GM23338 (cell line): ENCODE results near the gene FGF9. TPM values are rescaled to one million over a fixed set of nuclear protein-coding genes. Genes with fewer than 3 reads are reported as not detected.

Experiments used
- ATAC-seq: fragments of 200-7000 bp; cut with Tn5 transposase; 3 replicates; pipeline ENCODE4 v1.9.1; 2020
- DNase-seq: peaks from one replicate; pipeline ENCODE4 v3.0.0-alpha.2; 2015; ENCODE audit warnings: low spot score
- H2AFZ ChIP-seq: fragments of 200-600 bp; sonication (generic); 2 replicates; pipeline ENCODE4 v1.8.0; 2016; ENCODE audit warnings: antibody characterized with exemption, mild to moderate bottlenecking, moderate library complexity
- H3F3A ChIP-seq: fragments of 200-600 bp; sonication (generic); replicated peaks from 2 replicates; pipeline ENCODE4 v1.8.0; 2017; ENCODE audit warnings: antibody characterized with exemption, mixed run types, low read depth
- H3K27ac ChIP-seq: fragments of 200-600 bp; sonication (generic); 2 replicates; pipeline ENCODE4 v1.6.1; 2016; ENCODE audit warnings: low read depth
- H3K27me3 ChIP-seq: fragments of 200-600 bp; sonication (generic); 2 replicates; pipeline ENCODE4 v1.8.0; 2016; ENCODE audit warnings: mild to moderate bottlenecking, mixed run types, moderate library complexity; ENCODE audit not compliant: insufficient read depth
- H3K36me3 ChIP-seq: fragments of 200-600 bp; sonication (generic); 2 replicates; pipeline ENCODE4 v1.8.0; 2016; ENCODE audit warnings: mild to moderate bottlenecking; ENCODE audit not compliant: insufficient read depth
- H3K4me1 ChIP-seq: fragments of 200-600 bp; sonication (generic); 2 replicates; pipeline ENCODE4 v1.8.0; 2016; ENCODE audit warnings: mild to moderate bottlenecking, moderate library complexity; ENCODE audit not compliant: insufficient read depth
- H3K4me2 ChIP-seq: fragments of 200-600 bp; sonication (generic); 2 replicates; pipeline ENCODE4 v1.7.1; 2017; ENCODE audit warnings: mixed run types
- H3K4me3 ChIP-seq: fragments of 200-600 bp; sonication (generic); 2 replicates; pipeline ENCODE4 v1.6.1; 2016; ENCODE audit warnings: mixed run types
- H3K79me2 ChIP-seq: fragments of 200-600 bp; sonication (generic); replicated peaks from 2 replicates; pipeline ENCODE4 v1.8.0; 2017; ENCODE audit warnings: mild to moderate bottlenecking; ENCODE audit not compliant: insufficient read depth
- H3K9me2 ChIP-seq: fragments of 200-600 bp; sonication (generic); 2 replicates; pipeline ENCODE4 v1.8.0; 2017; ENCODE audit not compliant: insufficient read depth
- H4K20me1 ChIP-seq: fragments of 200-600 bp; sonication (generic); replicated peaks from 2 replicates; pipeline ENCODE4 v1.8.0; 2017; ENCODE audit warnings: mild to moderate bottlenecking; ENCODE audit not compliant: insufficient read depth
- H3K27ac Mint-ChIP-seq: 2 replicates; pipeline ENCODE4 v1.8.0; 2020; ENCODE audit warnings: inconsistent platforms, mild to moderate bottlenecking, moderate library complexity, mixed read lengths
- H3K27me3 Mint-ChIP-seq: 3 replicates; pipeline ENCODE4 v1.8.0; 2022; ENCODE audit warnings: low read depth, mild to moderate bottlenecking, moderate library complexity, mixed read lengths, inconsistent platforms; ENCODE audit not compliant: insufficient read depth, poor library complexity
- H3K36me3 Mint-ChIP-seq: 3 replicates; pipeline ENCODE4 v1.8.0; 2021; ENCODE audit warnings: low read depth, mild to moderate bottlenecking, inconsistent platforms, moderate library complexity, mixed read lengths
- H3K4me1 Mint-ChIP-seq: 3 replicates; pipeline ENCODE4 v1.8.0; 2020; ENCODE audit warnings: mild to moderate bottlenecking, inconsistent platforms, mixed read lengths
- H3K4me3 Mint-ChIP-seq: 3 replicates; pipeline ENCODE4 v1.8.0; 2021; ENCODE audit warnings: moderate library complexity, mild to moderate bottlenecking, inconsistent platforms, mixed read lengths
- H3K9me3 Mint-ChIP-seq: 3 replicates; pipeline ENCODE4 v1.8.0; 2020; ENCODE audit warnings: moderate library complexity, mild to moderate bottlenecking, inconsistent platforms, mixed read lengths
- CREB1 ChIP-seq: fragments of 250-450 bp; sonication (Bioruptor Pico); IDR thresholded peaks from 2 replicates; pipeline ENCODE4 v1.5.0; 2020; ENCODE audit warnings: low read depth, mild to moderate bottlenecking, moderate library complexity
- CTCF ChIP-seq, 2 experiments: fragments of 200-600 bp in 1 of 2; sonication (generic) in 1 of 2; conservative IDR thresholded peaks; 2 replicates each; pipeline versions ENCODE4 v1.5.1 to v1.6.1; 2016 to 2017; ENCODE audit warnings: antibody characterized with exemption in 2 of 2, low read depth in 2 of 2, mild to moderate bottlenecking in 2 of 2, moderate library complexity in 1 of 2
- ETS1 ChIP-seq: IDR thresholded peaks from 2 replicates; pipeline ENCODE4 v1.6.1; 2016; ENCODE audit warnings: antibody characterized with exemption
- EZH2phosphoT487 ChIP-seq: fragments of 200-600 bp; sonication (generic); IDR thresholded peaks from one replicate; pipeline ENCODE4 v1.8.1; 2018; ENCODE audit warnings: antibody characterized with exemption; ENCODE audit not compliant: unreplicated experiment
- JUNB ChIP-seq: IDR thresholded peaks from one replicate; pipeline ENCODE4 v1.6.1; 2016; ENCODE audit warnings: antibody characterized with exemption; ENCODE audit not compliant: unreplicated experiment
- POLR2AphosphoS5 ChIP-seq: IDR thresholded peaks from 2 replicates; pipeline ENCODE4 v1.6.1; 2016; ENCODE audit warnings: antibody characterized with exemption, low read depth
- REST ChIP-seq: IDR thresholded peaks from one replicate; pipeline ENCODE4 v1.6.1; 2018; ENCODE audit warnings: antibody characterized with exemption; ENCODE audit not compliant: unreplicated experiment
- ZNF114 ChIP-seq: fragments of 250-450 bp; sonication (Bioruptor Pico); IDR thresholded peaks from 2 replicates; pipeline ENCODE4 v1.5.0; 2020; ENCODE audit warnings: mild to moderate bottlenecking, moderate library complexity
- ZNF331 ChIP-seq: fragments of 250-450 bp; sonication (Bioruptor Pico); IDR thresholded peaks from 2 replicates; pipeline ENCODE4 v1.5.0; 2020; ENCODE audit warnings: low read depth, mild to moderate bottlenecking, moderate library complexity
- polyA plus RNA-seq: library from polyadenylated mRNA; unstranded; fragments of >200 nt; fragmentation: Nextera tagmentation; extraction: Ambion mirVana; gene quantifications from 2 replicates; pipeline ENCODE4 v1.2.1, GENCODE V29; 2016
- total RNA-seq: library from RNA; depleted of rRNA; stranded (reverse); fragments of >200 nt; shearing (Covaris generic); gene quantifications from 2 replicates; pipeline ENCODE4 v1.2.3, GENCODE V29; 2014

Gene FGF9
- total and polyA plus RNA-seq, 2 experiments from 2014 or later, result 0.27 TPM; not detected in 1

GRCh38 chr13:21675095-21675991 is 4.5 kb downstream of the FGF9 start:
- no peak overlapping the region for H3K27ac Mint-ChIP-seq

GRCh38 chr13:21676611-21677021 is 5.7 kb downstream of the FGF9 start:
- peak overlapping the region; percentile 25; the same call in 2 of the 3 replicates for H3K4me3 Mint-ChIP-seq
- H3K4me2 ChIP-seq, result no peak overlapping the region
- peaks cover 7% of the 10 kb centered on the region for H4K20me1 ChIP-seq
- peaks cover 24% of the 10 kb centered on the region for H3K4me1 Mint-ChIP-seq
- H3K9me2 ChIP-seq, result no peaks in the 10 kb centered on the region
- no peaks in the 10 kb centered on the region for H3K36me3 ChIP-seq
- H3K27ac ChIP-seq, result no peak overlapping the region
- peaks cover 4% of the 10 kb centered on the region; the same call in 1 of the 2 replicates for H3F3A ChIP-seq
- no peak for TF ChIP-seq ZNF331 (CRISPR knock-in tag)
- no peak for TF ChIP-seq CREB1 (CRISPR knock-in tag)
- TF ChIP-seq REST, result no peak
- TF ChIP-seq EZH2phosphoT487, result no peak
- peak; percentile 61 to 88 for TF ChIP-seq CTCF (conservative IDR thresholded peaks at IDR 0.05; ENCODE audit: low read depth in 2 of 2)
- no peak for TF ChIP-seq ETS1
- TF ChIP-seq ZNF114 (CRISPR knock-in tag), result no peak
- no peak for TF ChIP-seq JUNB
- H3K79me2 ChIP-seq, result no peaks in the 10 kb centered on the region
- H3K36me3 Mint-ChIP-seq, result no peaks in the 10 kb centered on the region
- H3K27ac Mint-ChIP-seq, result no peak overlapping the region
- no peaks in the 10 kb centered on the region; the same call in 2 of the 3 replicates for H3K9me3 Mint-ChIP-seq
- no peak overlapping the region for H3K4me3 ChIP-seq
- DNase-seq, result peak; percentile 77
- ATAC-seq, result peak; percentile 55
- H3K27me3 Mint-ChIP-seq, result peaks cover 50% of the 10 kb centered on the region
- peaks cover 67% of the 10 kb centered on the region for H3K27me3 ChIP-seq
- peaks cover 33% of the 10 kb centered on the region for H3K4me1 ChIP-seq
- no peak overlapping the region for H2AFZ ChIP-seq

More at GRCh38 chr13:21675095-21675991, 4.5 kb downstream of the FGF9 start:
- Histone ChIP-seq H3K4me2 (peak overlapping the region; percentile 93), H3K27me3 (peaks cover 79% of the 10 kb centered on the region), H2AFZ (peak overlapping the region; percentile 78; the same call in 1 of the 2 replicates), H3K27ac (no peak overlapping the region), H3K4me3 (peak overlapping the region; percentile 70), H4K20me1 (peaks cover 12% of the 10 kb centered on the region), H3F3A (peaks cover 5% of the 10 kb centered on the region), H3K4me1 (peaks cover 39% of the 10 kb centered on the region), H3K79me2 (no peaks in the 10 kb centered on the region), H3K9me2 (no peaks in the 10 kb centered on the region), H3K36me3 (no peaks in the 10 kb centered on the region)
- H3K27me3 Mint-ChIP-seq, result peaks cover 60% of the 10 kb centered on the region
- H3K9me3 Mint-ChIP-seq, result no peaks in the 10 kb centered on the region; the same call in 2 of the 3 replicates
- peaks cover 29% of the 10 kb centered on the region for H3K4me1 Mint-ChIP-seq
- ATAC-seq (peak; percentile 19), DNase-seq (peak; percentile 61)
- H3K36me3 Mint-ChIP-seq, result no peaks in the 10 kb centered on the region
- H3K4me3 Mint-ChIP-seq, result peak overlapping the region; percentile 80
- TF ChIP-seq POLR2AphosphoS5 (no peak), ZNF331 (CRISPR knock-in tag) (no peak), CREB1 (CRISPR knock-in tag) (no peak)
